Endothelial cell of umbilical vein (primary cell): ENCODE results near the gene RRAGD. TPM values are rescaled to one million over a fixed set of nuclear protein-coding genes. Genes with fewer than 3 reads are reported as not detected.
A peak's percentile ranks its signal among the peaks of the same experiment; 100 is the strongest.

Source experiments
- BruUV-seq: library from RNA; stranded (reverse); fragments of 400-500 nt; replicated peaks from 2 replicates; lab custom pipeline; 2021; lab: Mats Ljungman, UMichigan
- CTCF ChIA-PET: fragments of 300-600, 350-600 bp; sonication (Branson Sonifier 250); formaldehyde crosslinking; loops from one replicate; lab custom pipeline; 2021; ENCODE audit warnings: antibody characterized with exemption, inconsistent platforms; lab: Charles Lee
- POLR2A ChIA-PET: fragments of 300-600, 350-600 bp; sonication (Branson Sonifier 250); formaldehyde crosslinking; loops from one replicate; lab custom pipeline; 2021; ENCODE audit warnings: antibody characterized with exemption, inconsistent platforms; lab: Charles Lee
- DNase-seq: peaks from one replicate; pipeline ENCODE4 v3.0.0-alpha.2; 2011; ENCODE audit warnings: low read depth, low spot score
- FAIRE-seq: peaks from 2 replicates; lab custom pipeline; 2011; peaks lifted over from hg19 to GRCh38; lab: Jason Lieb, UNC
- H2AFZ ChIP-seq: 2 replicates; pipeline ENCODE4 v1.6.0; 2012; ENCODE audit warnings: low read depth, low read length, control low read depth, inconsistent platforms
- H3K27ac ChIP-seq: 2 replicates; pipeline ENCODE4 v1.5.1; 2011; ENCODE audit warnings: low read depth, mild to moderate bottlenecking, control low read depth, low read length, moderate library complexity; ENCODE audit not compliant: insufficient read depth
- H3K27me3 ChIP-seq, 2 experiments: 2 replicates each; pipeline versions ENCODE4 v1.6.0 to v1.6.1; 2011; ENCODE audit warnings: low read length in 2 of 2, mixed read lengths in 1 of 2; ENCODE audit not compliant: control insufficient read depth in 2 of 2, insufficient read depth in 2 of 2
- H3K36me3 ChIP-seq, 2 experiments: 2 replicates in 1 of 2; 3 replicates in 1 of 2; pipeline ENCODE4 v1.5.1; 2011; ENCODE audit warnings: low read length in 2 of 2, mild to moderate bottlenecking in 1 of 2, moderate library complexity in 1 of 2; ENCODE audit not compliant: control insufficient read depth in 2 of 2, insufficient read depth in 2 of 2; ENCODE audit errors: extremely low read depth in 1 of 2
- H3K4me1 ChIP-seq: 3 replicates; pipeline ENCODE4 v1.5.1; 2011; ENCODE audit warnings: mild to moderate bottlenecking, low read length; ENCODE audit not compliant: control insufficient read depth, insufficient read depth; ENCODE audit errors: extremely low read depth
- H3K4me2 ChIP-seq: 2 replicates; pipeline ENCODE4 v1.6.1; 2011; ENCODE audit warnings: low read length, control low read depth, mixed read lengths; ENCODE audit not compliant: insufficient read depth
- H3K4me3 ChIP-seq, 3 experiments: fragments of 200-600 bp in 1 of 3; sonication (generic), shearing (Covaris generic) in 1 of 3; replicated peaks in 1 of 3; 2 replicates each; pipeline ENCODE4 v1.5.1; 2011 to 2016; ENCODE audit warnings: control low read depth in 3 of 3, low read length in 3 of 3, mild to moderate bottlenecking in 2 of 3, inconsistent platforms in 1 of 3, low read depth in 1 of 3, moderate library complexity in 1 of 3; ENCODE audit not compliant: insufficient read depth in 1 of 3
- H3K79me2 ChIP-seq: 2 replicates; pipeline ENCODE4 v1.6.0; 2012; ENCODE audit warnings: low read length, inconsistent platforms; ENCODE audit not compliant: control insufficient read depth, insufficient read depth
- H3K9ac ChIP-seq: replicated peaks from 2 replicates; pipeline ENCODE3; 2011; ENCODE audit warnings: low read length, control low read depth; ENCODE audit not compliant: insufficient read depth; ENCODE audit errors: extremely low read depth
- H3K9me1 ChIP-seq: replicated peaks from 3 replicates; pipeline ENCODE4 v1.6.0; 2011; ENCODE audit warnings: mild to moderate bottlenecking, low read length; ENCODE audit not compliant: control insufficient read depth, insufficient read depth; ENCODE audit errors: extremely low read depth
- H3K9me3 ChIP-seq: replicated peaks from 2 replicates; pipeline ENCODE4 v1.5.1; 2012; ENCODE audit warnings: low read length, inconsistent platforms; ENCODE audit not compliant: control insufficient read depth, insufficient read depth
- H4K20me1 ChIP-seq: replicated peaks from 2 replicates; pipeline ENCODE3; 2011; ENCODE audit warnings: mild to moderate bottlenecking, low read length; ENCODE audit not compliant: control insufficient read depth, insufficient read depth; ENCODE audit errors: extremely low read depth
- EZH2 ChIP-seq: IDR thresholded peaks from 2 replicates; pipeline ENCODE4 v1.6.1; 2012; ENCODE audit warnings: borderline replicate concordance, low read depth, mild to moderate bottlenecking, moderate library complexity, low read length, inconsistent platforms; ENCODE audit not compliant: severe bottlenecking
- FOS ChIP-seq: IDR thresholded peaks from 2 replicates; pipeline ENCODE4 v1.6.1; 2011; ENCODE audit warnings: mild to moderate bottlenecking, low read length, moderate library complexity, borderline replicate concordance; ENCODE audit not compliant: insufficient read depth
- GATA2 ChIP-seq: IDR thresholded peaks from 2 replicates; pipeline ENCODE4 v1.7.0; 2011; ENCODE audit warnings: low read depth, mild to moderate bottlenecking, moderate library complexity, mixed read lengths, low read length; ENCODE audit not compliant: insufficient read length, insufficient read depth
- JUN ChIP-seq: IDR thresholded peaks from 2 replicates; pipeline ENCODE4 v1.6.1; 2011; ENCODE audit warnings: borderline replicate concordance, low read depth; ENCODE audit not compliant: insufficient read length, insufficient read depth
- MYC ChIP-seq: IDR thresholded peaks from one replicate; pipeline ENCODE4 v1.6.1; 2011; ENCODE audit warnings: mild to moderate bottlenecking, low read depth, low read length
- POLR2A ChIP-seq: IDR thresholded peaks from 2 replicates; pipeline ENCODE4 v1.6.1; 2012; ENCODE audit warnings: low read depth, mild to moderate bottlenecking, control low read depth, low read length
- POLR2AphosphoS5 ChIP-seq: IDR thresholded peaks from 2 replicates; pipeline ENCODE4 v1.6.1; 2012; ENCODE audit warnings: low read depth, mild to moderate bottlenecking, control low read depth, low read length, moderate library complexity; ENCODE audit not compliant: insufficient read depth
- dilution Hi-C: fragments of 300-500 bp; cut with MboI; formaldehyde crosslinking; loops from one replicate; pipeline ENCODE4 v1.15.0; 2019; ENCODE audit warnings: low sequenced_read_pairs; ENCODE audit not compliant: extremely low pct_ligation_motif_present
- intact Hi-C: fragments of 100-400 bp; cut with micrococcal nuclease; formaldehyde crosslinking; loops from one replicate; pipeline ENCODE4 v1.10.0; 2022
- polyA plus RNA-seq, 4 experiments: library from polyadenylated mRNA; depleted of rRNA in 3 of 4; stranded (reverse) in 3 of 4; unstranded in 1 of 4; fragments of >200 nt; gene quantifications; 2 replicates each; pipeline versions ENCODE4 v1.2.1 to v1.2.3, GENCODE V29; 2011 to 2012; ENCODE audit warnings: missing spikeins in 1 of 4
- total RNA-seq: library from RNA; stranded (reverse); gene quantifications from 2 replicates; pipeline ENCODE4 v1.2.3, GENCODE V29; 2021
- TF ChIP-seq, protein P1 (sequence below), 2 donors: IDR thresholded peaks; 1 replicate in 1 of 2; 2 replicates in 1 of 2; pipeline ENCODE4 v1.5.1; 2011; ENCODE audit warnings: low read length in 2 of 2, mild to moderate bottlenecking in 2 of 2, moderate library complexity in 2 of 2, control low read depth in 1 of 2, inconsistent platforms in 1 of 2, low read depth in 1 of 2; ENCODE audit not compliant: insufficient read depth in 1 of 2; ENCODE audit errors: extremely low read depth in 1 of 2
- TF ChIP-seq, protein P2 (sequence below): IDR thresholded peaks from 2 replicates; pipeline ENCODE4 v1.6.1; 2011; ENCODE audit not compliant: insufficient read depth, insufficient read length

Gene RRAGD
- total and polyA plus RNA-seq, 2 donors (not counting 3 experiments of a cell fraction or from before 2014, with no cell fraction given): 0.07 to 2.0 TPM

DNA sequence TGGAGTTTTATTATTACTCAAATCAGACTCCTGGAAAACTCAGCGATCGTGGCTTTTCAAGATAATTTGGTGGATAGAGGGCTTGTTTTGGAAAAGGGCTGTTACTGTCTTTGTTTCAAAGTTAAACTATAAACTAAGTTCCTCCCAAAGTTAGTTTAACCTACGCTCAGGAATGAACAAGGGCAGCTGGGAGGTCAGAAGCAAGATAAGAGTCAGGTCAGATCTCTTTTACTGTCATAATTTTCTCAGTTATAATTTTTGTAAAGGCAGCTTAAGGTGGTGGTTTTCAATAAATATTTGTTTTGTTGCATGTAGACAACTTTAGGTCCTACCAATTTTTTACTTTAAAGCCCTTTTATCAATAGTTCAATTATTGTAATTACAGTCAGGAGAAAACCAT, 87.8 kb downstream of the RRAGD start:
- Histone ChIP-seq H3K4me3 (no peak overlapping the region), H3K79me2 (no peaks in the 10 kb centered on the region), H4K20me1 (no peaks in the 10 kb centered on the region), H3K27ac (peak overlapping the region; percentile 61), H3K9ac (no peak overlapping the region), H3K4me2 (peak overlapping the region; percentile 57), H3K27me3 (no peaks in the 10 kb centered on the region), H3K4me1 (peaks cover 25% of the 10 kb centered on the region), H3K9me1 (no peaks in the 10 kb centered on the region), H2AFZ (no peak overlapping the region), H3K36me3 (peaks cover 0 to 14% of the 10 kb centered on the region in 2 experiments), H3K9me3 (no peaks in the 10 kb centered on the region)
- FAIRE-seq (no peak), DNase-seq (no peak)
- no TSS peak for BruUV-seq
- TF ChIP-seq MYC (no peak), POLR2AphosphoS5 (no peak), FOS (no peak), GATA2 (no peak), JUN (no peak), EZH2 (no peak), POLR2A (no peak)
- TF ChIP-seq, protein P1, sequence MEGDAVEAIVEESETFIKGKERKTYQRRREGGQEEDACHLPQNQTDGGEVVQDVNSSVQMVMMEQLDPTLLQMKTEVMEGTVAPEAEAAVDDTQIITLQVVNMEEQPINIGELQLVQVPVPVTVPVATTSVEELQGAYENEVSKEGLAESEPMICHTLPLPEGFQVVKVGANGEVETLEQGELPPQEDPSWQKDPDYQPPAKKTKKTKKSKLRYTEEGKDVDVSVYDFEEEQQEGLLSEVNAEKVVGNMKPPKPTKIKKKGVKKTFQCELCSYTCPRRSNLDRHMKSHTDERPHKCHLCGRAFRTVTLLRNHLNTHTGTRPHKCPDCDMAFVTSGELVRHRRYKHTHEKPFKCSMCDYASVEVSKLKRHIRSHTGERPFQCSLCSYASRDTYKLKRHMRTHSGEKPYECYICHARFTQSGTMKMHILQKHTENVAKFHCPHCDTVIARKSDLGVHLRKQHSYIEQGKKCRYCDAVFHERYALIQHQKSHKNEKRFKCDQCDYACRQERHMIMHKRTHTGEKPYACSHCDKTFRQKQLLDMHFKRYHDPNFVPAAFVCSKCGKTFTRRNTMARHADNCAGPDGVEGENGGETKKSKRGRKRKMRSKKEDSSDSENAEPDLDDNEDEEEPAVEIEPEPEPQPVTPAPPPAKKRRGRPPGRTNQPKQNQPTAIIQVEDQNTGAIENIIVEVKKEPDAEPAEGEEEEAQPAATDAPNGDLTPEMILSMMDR (IDR thresholded peaks at IDR 0.05; ENCODE audit: extremely low read depth in 1 of 2, insufficient read depth in 1 of 2, low read depth in 1 of 2, low read length in 2 of 2): no peak
- TF ChIP-seq, protein P2, sequence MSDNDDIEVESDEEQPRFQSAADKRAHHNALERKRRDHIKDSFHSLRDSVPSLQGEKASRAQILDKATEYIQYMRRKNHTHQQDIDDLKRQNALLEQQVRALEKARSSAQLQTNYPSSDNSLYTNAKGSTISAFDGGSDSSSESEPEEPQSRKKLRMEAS: no peak
- CTCF ChIA-PET: interaction anchor here (0.7 to 3.8 kb wide), 4 partner anchors 13 to 48 kb away, joined by 3 to 15 read pairs (median 5); no protein-coding TSS in a partner anchor
- intact Hi-C loops: no loop called here
- dilution Hi-C loops: no loop called here
- POLR2A ChIA-PET: interaction anchor here (0.6 to 0.8 kb wide), 2 partner anchors 26 to 243 kb away, joined by 3 to 4 read pairs; partner anchors contain the start of gene PNRC1
